Measurements from ENCODE around the gene DYSF.

- TF ChIP-seq GATA2 (IDR thresholded peaks at IDR 0.05; ENCODE audit: low read depth, low read length) (no peak), GATA3 (IDR thresholded peaks at IDR 0.05; ENCODE audit: low read depth, low read length) (no peak)
Observed at GRCh38 chr2:71503837-71504236, 50.5 kb downstream of the DYSF start.

All from SH-SY5Y (cell line).